ENCODE measurements around the gene SLC25A1.
"Not testable (repeated sequence)": the region's sequence is repeated elsewhere in the genome, so short reads cannot be mapped to it uniquely, and the experiment has no call there.

The SLC25A1 gene

GRCh38 chr22:19167106-19167869 lies 11.2 kb downstream of the SLC25A1 start:
- Mint-ChIP-seq H3K4me1 (peaks cover 16% of the 10 kb centered on the region), H3K27me3 (ENCODE audit: low read depth, poor library complexity) (peaks cover 80% of the 10 kb centered on the region), H3K36me3 (ENCODE audit: low read depth) (no peaks in the 10 kb centered on the region), H3K27ac (no peak overlapping the region), H3K4me3 (no peak overlapping the region), H3K9me3 (peaks cover 7% of the 10 kb centered on the region)
- no peak for DNase-seq
- no peak for TF ChIP-seq CTCF (IDR thresholded peaks at IDR 0.05)

- Mint-ChIP-seq H3K36me3 (ENCODE audit: low read depth) (no peaks in the 10 kb centered on the region), H3K27me3 (ENCODE audit: low read depth, poor library complexity) (peaks cover 83% of the 10 kb centered on the region), H3K27ac (no peak overlapping the region), H3K4me1 (peaks cover 12% of the 10 kb centered on the region), H3K4me3 (no peak overlapping the region), H3K9me3 (peaks cover 7% of the 10 kb centered on the region)
- DNase-seq, result no peak
- no peak for TF ChIP-seq CTCF (IDR thresholded peaks at IDR 0.05)
Observed at GRCh38 chr22:19166421-19166820, 12.1 kb downstream of the SLC25A1 start.

GRCh38 chr22:19164425-19164824 lies 14.1 kb downstream of the SLC25A1 start:
- Mint-ChIP-seq H3K27me3 (ENCODE audit: low read depth, poor library complexity) (peaks cover 82% of the 10 kb centered on the region), H3K9me3 (peaks cover 7% of the 10 kb centered on the region), H3K27ac (no peak overlapping the region), H3K4me3 (no peak overlapping the region), H3K4me1 (peaks cover 4% of the 10 kb centered on the region), H3K36me3 (ENCODE audit: low read depth) (no peaks in the 10 kb centered on the region)
- no peak for DNase-seq
- TF ChIP-seq CTCF (IDR thresholded peaks at IDR 0.05), result no peak

GRCh38 chr22:19158649-19159048 lies 19.9 kb downstream of the SLC25A1 start:
- H3K27me3 Mint-ChIP-seq (ENCODE audit: low read depth, poor library complexity), result peaks cover 84% of the 10 kb centered on the region
- H3K4me3 Mint-ChIP-seq; H3K4me1 Mint-ChIP-seq; DNase-seq; H3K27ac Mint-ChIP-seq; H3K36me3 Mint-ChIP-seq (ENCODE audit: low read depth); H3K9me3 Mint-ChIP-seq: not testable (repeated sequence)

- peaks cover 20% of the 10 kb centered on the region for H3K9me3 Mint-ChIP-seq
- DNase-seq; H3K27ac Mint-ChIP-seq; H3K4me1 Mint-ChIP-seq; H3K4me3 Mint-ChIP-seq; H3K36me3 Mint-ChIP-seq (ENCODE audit: low read depth): not testable (repeated sequence)
- H3K27me3 Mint-ChIP-seq (ENCODE audit: low read depth, poor library complexity), result peaks cover 96% of the 10 kb centered on the region
Observed at GRCh38 chr22:19156109-19156508, 22.4 kb downstream of the SLC25A1 start.

- Mint-ChIP-seq H3K36me3 (ENCODE audit: low read depth) (no peaks in the 10 kb centered on the region), H3K9me3 (peaks cover 24% of the 10 kb centered on the region), H3K27me3 (ENCODE audit: low read depth, poor library complexity) (peaks cover 90% of the 10 kb centered on the region), H3K4me1 (peaks cover 4% of the 10 kb centered on the region), H3K27ac (no peak overlapping the region), H3K4me3 (no peak overlapping the region)
- DNase-seq, result no peak
- no peak for TF ChIP-seq CTCF (IDR thresholded peaks at IDR 0.05)
Observed at GRCh38 chr22:19152942-19153883, 25.3 kb downstream of the SLC25A1 start.
